Astrocyte (in vitro differentiated cells and primary cell): ENCODE measurements around the gene OMA1. TPM values are rescaled to one million over a fixed set of nuclear protein-coding genes. Genes with fewer than 3 reads are reported as not detected.

ENCODE experiments used
- DNase-seq: peaks from one replicate; pipeline ENCODE4 v3.0.0-alpha.2; 2010; ENCODE audit warnings: low read depth
- FAIRE-seq: peaks from 2 replicates; lab custom pipeline; 2011; peaks lifted over from hg19 to GRCh38; lab: Jason Lieb, UNC
- H2AFZ ChIP-seq: 2 replicates; pipeline ENCODE4 v1.6.0; 2012; ENCODE audit warnings: low read depth, low read length, inconsistent platforms
- H3K27ac ChIP-seq: 2 replicates; pipeline ENCODE4 v1.5.1; 2011; ENCODE audit warnings: low read depth, low read length, inconsistent platforms
- H3K27me3 ChIP-seq: 2 replicates; pipeline ENCODE4 v1.6.0; 2011; ENCODE audit warnings: low read length, inconsistent platforms; ENCODE audit not compliant: insufficient read depth
- H3K36me3 ChIP-seq: 2 replicates; pipeline ENCODE4 v1.5.1; 2011; ENCODE audit warnings: low read length, inconsistent platforms; ENCODE audit not compliant: insufficient read depth
- H3K4me1 ChIP-seq: 2 replicates; pipeline ENCODE4 v1.5.1; 2011; ENCODE audit warnings: low read length, inconsistent platforms; ENCODE audit not compliant: insufficient read depth
- H3K4me2 ChIP-seq: 2 replicates; pipeline ENCODE4 v1.6.0; 2012; ENCODE audit warnings: low read length, inconsistent platforms
- H3K4me3 ChIP-seq: 2 replicates; pipeline ENCODE4 v1.5.1; 2011; ENCODE audit warnings: low read depth, mild to moderate bottlenecking, low read length, inconsistent platforms; ENCODE audit not compliant: insufficient read depth
- H3K79me2 ChIP-seq: 2 replicates; pipeline ENCODE4 v1.6.0; 2012; ENCODE audit warnings: mild to moderate bottlenecking, low read length, inconsistent platforms; ENCODE audit not compliant: insufficient read depth
- H3K9ac ChIP-seq: 2 replicates; pipeline ENCODE4 v1.6.0; 2012; ENCODE audit warnings: mild to moderate bottlenecking, low read length, inconsistent platforms
- H3K9me3 ChIP-seq: 2 replicates; pipeline ENCODE4 v1.5.1; 2012; ENCODE audit warnings: low read depth, mild to moderate bottlenecking, low read length, inconsistent platforms; ENCODE audit not compliant: insufficient read depth
- H4K20me1 ChIP-seq: 2 replicates; pipeline ENCODE4 v1.6.0; 2012; ENCODE audit warnings: low read length, inconsistent platforms; ENCODE audit not compliant: insufficient read depth
- H3K27ac Mint-ChIP-seq: one replicate; pipeline ENCODE4 v1.8.0; 2021; ENCODE audit warnings: mild to moderate bottlenecking, mixed read lengths; ENCODE audit not compliant: unreplicated experiment
- H3K27me3 Mint-ChIP-seq: one replicate; pipeline ENCODE4 v1.8.0; 2021; ENCODE audit warnings: low read depth, mixed read lengths; ENCODE audit not compliant: unreplicated experiment
- H3K36me3 Mint-ChIP-seq: one replicate; pipeline ENCODE4 v1.8.0; 2021; ENCODE audit warnings: low read depth, mixed read lengths; ENCODE audit not compliant: unreplicated experiment
- H3K4me1 Mint-ChIP-seq: one replicate; pipeline ENCODE4 v1.8.0; 2021; ENCODE audit warnings: low read depth, mixed read lengths; ENCODE audit not compliant: unreplicated experiment
- H3K4me3 Mint-ChIP-seq: one replicate; pipeline ENCODE4 v1.8.0; 2021; ENCODE audit warnings: mild to moderate bottlenecking, moderate library complexity, mixed read lengths; ENCODE audit not compliant: unreplicated experiment
- H3K9me3 Mint-ChIP-seq: one replicate; pipeline ENCODE4 v1.8.0; 2021; ENCODE audit warnings: mild to moderate bottlenecking, mixed read lengths; ENCODE audit not compliant: unreplicated experiment
- CTCF ChIP-seq: IDR thresholded peaks from 2 replicates; pipeline ENCODE4 v1.5.1; 2011; ENCODE audit warnings: low read depth, mild to moderate bottlenecking, inconsistent platforms, low read length, moderate library complexity; ENCODE audit not compliant: insufficient read depth
- EZH2 ChIP-seq: IDR thresholded peaks from 2 replicates; pipeline ENCODE4 v1.6.1; 2012; ENCODE audit warnings: mild to moderate bottlenecking, low read length, inconsistent platforms; ENCODE audit not compliant: insufficient read depth
- total RNA-seq: library from RNA; stranded (reverse); gene quantifications from 2 replicates; pipeline ENCODE4 v1.2.1, GENCODE V29; 2021

OMA1 gene
- total RNA-seq, 1 donor from 2014 or later, result 5.1 TPM

- Histone ChIP-seq H3K4me2 (peak overlapping the region; percentile 23), H3K27ac (no peak overlapping the region), H3K36me3 (no peaks in the 10 kb centered on the region), H3K27me3 (no peaks in the 10 kb centered on the region), H3K4me1 (peaks cover 6% of the 10 kb centered on the region), H4K20me1 (no peaks in the 10 kb centered on the region), H3K4me3 (no peak overlapping the region), H2AFZ (no peak overlapping the region), H3K79me2 (no peaks in the 10 kb centered on the region), H3K9me3 (no peaks in the 10 kb centered on the region), H3K9ac (no peak overlapping the region)
- DNase-seq (peak; percentile 84), FAIRE-seq (no peak)
- TF ChIP-seq CTCF (no peak), EZH2 (no peak)
- H3K36me3 Mint-ChIP-seq, result no peaks in the 10 kb centered on the region
- H3K4me1 Mint-ChIP-seq, result peaks cover 17% of the 10 kb centered on the region
- H3K27me3 Mint-ChIP-seq, result peaks cover 11% of the 10 kb centered on the region
- H3K4me3 Mint-ChIP-seq, result peak overlapping the region; percentile 2
- H3K27ac Mint-ChIP-seq, result peak overlapping the region; percentile 77
- no peaks in the 10 kb centered on the region for H3K9me3 Mint-ChIP-seq
These were observed 80.5 kb downstream of the OMA1 start for GRCh38 chr1:58465825-58466629.

GRCh38 chr1:58465176-58465575 lies 81.3 kb downstream of the OMA1 start:
- H3K9me3 ChIP-seq, result no peaks in the 10 kb centered on the region
- TF ChIP-seq CTCF, result no peak
- TF ChIP-seq EZH2, result no peak
- H3K4me3 ChIP-seq, result no peak overlapping the region
- H3K27me3 ChIP-seq, result no peaks in the 10 kb centered on the region
- no peak overlapping the region for H3K27ac Mint-ChIP-seq
- FAIRE-seq, result no peak
- H3K4me2 ChIP-seq, result no peak overlapping the region
- H3K4me1 Mint-ChIP-seq, result peaks cover 17% of the 10 kb centered on the region
- no peak overlapping the region for H2AFZ ChIP-seq
- H3K9ac ChIP-seq, result no peak overlapping the region
- DNase-seq, result no peak
- H3K27me3 Mint-ChIP-seq, result peaks cover 11% of the 10 kb centered on the region
- no peaks in the 10 kb centered on the region for H3K79me2 ChIP-seq
- no peak overlapping the region for H3K4me3 Mint-ChIP-seq
- peaks cover 6% of the 10 kb centered on the region for H3K4me1 ChIP-seq
- H3K36me3 Mint-ChIP-seq, result no peaks in the 10 kb centered on the region
- H4K20me1 ChIP-seq, result no peaks in the 10 kb centered on the region
- H3K9me3 Mint-ChIP-seq, result no peaks in the 10 kb centered on the region
- no peaks in the 10 kb centered on the region for H3K36me3 ChIP-seq
- no peak overlapping the region for H3K27ac ChIP-seq

DNA sequence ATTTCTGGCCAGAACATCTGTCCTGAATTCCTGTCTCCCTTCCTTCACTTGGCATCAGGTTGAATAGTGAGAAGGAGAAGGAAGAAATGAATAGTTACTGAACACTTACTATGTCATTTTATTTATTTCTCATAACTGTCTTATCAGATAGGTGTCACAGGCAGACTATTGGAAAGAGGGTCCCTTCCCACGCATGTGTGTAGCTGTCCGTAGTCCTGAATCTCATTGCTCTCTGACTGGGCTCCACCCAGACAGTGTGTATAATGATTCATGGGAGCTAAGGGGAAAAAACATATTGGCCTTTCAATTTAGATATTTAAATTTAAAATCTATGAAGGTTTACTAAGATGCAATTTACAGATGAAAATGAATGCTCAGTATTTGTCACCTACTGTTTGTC lies 86.1 kb downstream of the OMA1 start:
- Histone ChIP-seq H3K4me2 (no peak overlapping the region), H2AFZ (no peak overlapping the region), H3K27ac (no peak overlapping the region), H4K20me1 (no peaks in the 10 kb centered on the region), H3K79me2 (no peaks in the 10 kb centered on the region), H3K27me3 (no peaks in the 10 kb centered on the region), H3K4me3 (no peak overlapping the region), H3K9me3 (no peaks in the 10 kb centered on the region), H3K4me1 (peaks cover 3% of the 10 kb centered on the region), H3K9ac (no peak overlapping the region), H3K36me3 (no peaks in the 10 kb centered on the region)
- FAIRE-seq (no peak), DNase-seq (no peak)
- H3K36me3 Mint-ChIP-seq, result no peaks in the 10 kb centered on the region
- no peak overlapping the region for H3K27ac Mint-ChIP-seq
- H3K4me1 Mint-ChIP-seq, result peaks cover 15% of the 10 kb centered on the region
- no peak overlapping the region for H3K4me3 Mint-ChIP-seq
- H3K9me3 Mint-ChIP-seq, result no peaks in the 10 kb centered on the region
- TF ChIP-seq CTCF (no peak), EZH2 (no peak)
- H3K27me3 Mint-ChIP-seq, result peaks cover 20% of the 10 kb centered on the region
